HCT116 (cell line): Measurements from ENCODE around the gene ELOA. TPM values are rescaled to one million over a fixed set of nuclear protein-coding genes. Genes with fewer than 3 reads are reported as not detected.

ENCODE experiments used
- EZH2 ChIP-seq: fragments of 200-600 bp; sonication (generic); IDR thresholded peaks from 2 replicates; pipeline ENCODE4 v1.6.1; 2017; ENCODE audit warnings: antibody characterized with exemption, mixed run types
- POLR2A ChIP-seq: IDR thresholded peaks from 2 replicates; pipeline ENCODE4 v1.7.0; 2011; ENCODE audit warnings: borderline replicate concordance; ENCODE audit not compliant: insufficient read depth, insufficient read length; ENCODE audit errors: extremely low read depth
- POLR2AphosphoS5 ChIP-seq: IDR thresholded peaks from 2 replicates; pipeline ENCODE4 v1.6.1; 2011; ENCODE audit warnings: mild to moderate bottlenecking, low read depth, low read length, moderate library complexity
- REST ChIP-seq: IDR thresholded peaks from 2 replicates; pipeline ENCODE4 v1.6.1; 2012; ENCODE audit warnings: low read depth
- SIN3A ChIP-seq: IDR thresholded peaks from 2 replicates; pipeline ENCODE4 v1.6.1; 2012; ENCODE audit warnings: low read depth
- ZFX ChIP-seq: fragments of 450-650 bp; IDR thresholded peaks from 2 replicates; pipeline ENCODE4 v1.6.1; 2017
- total RNA-seq: library from RNA; stranded (reverse); gene quantifications from one replicate; pipeline ENCODE4 v1.2.1, GENCODE V29; 2021; ENCODE audit not compliant: unreplicated experiment
- TF ChIP-seq, protein P1 (sequence below), 3 experiments: fragments of 200-600 bp in 1 of 3; sonication (generic) in 1 of 3; IDR thresholded peaks in 2 of 3; conservative IDR thresholded peaks in 1 of 3; 2 replicates each; pipeline ENCODE4 v1.5.1; 2012 to 2017; ENCODE audit warnings: low read depth in 2 of 3, low read length in 2 of 3, antibody characterized with exemption in 1 of 3, borderline replicate concordance in 1 of 3, control low read depth in 1 of 3, mild to moderate bottlenecking in 1 of 3, mixed read lengths in 1 of 3, mixed run types in 1 of 3, moderate library complexity in 1 of 3; ENCODE audit not compliant: insufficient read depth in 1 of 3

The ELOA gene
- total RNA-seq, 1 experiment from 2014 or later = 39.3 TPM

DNA sequence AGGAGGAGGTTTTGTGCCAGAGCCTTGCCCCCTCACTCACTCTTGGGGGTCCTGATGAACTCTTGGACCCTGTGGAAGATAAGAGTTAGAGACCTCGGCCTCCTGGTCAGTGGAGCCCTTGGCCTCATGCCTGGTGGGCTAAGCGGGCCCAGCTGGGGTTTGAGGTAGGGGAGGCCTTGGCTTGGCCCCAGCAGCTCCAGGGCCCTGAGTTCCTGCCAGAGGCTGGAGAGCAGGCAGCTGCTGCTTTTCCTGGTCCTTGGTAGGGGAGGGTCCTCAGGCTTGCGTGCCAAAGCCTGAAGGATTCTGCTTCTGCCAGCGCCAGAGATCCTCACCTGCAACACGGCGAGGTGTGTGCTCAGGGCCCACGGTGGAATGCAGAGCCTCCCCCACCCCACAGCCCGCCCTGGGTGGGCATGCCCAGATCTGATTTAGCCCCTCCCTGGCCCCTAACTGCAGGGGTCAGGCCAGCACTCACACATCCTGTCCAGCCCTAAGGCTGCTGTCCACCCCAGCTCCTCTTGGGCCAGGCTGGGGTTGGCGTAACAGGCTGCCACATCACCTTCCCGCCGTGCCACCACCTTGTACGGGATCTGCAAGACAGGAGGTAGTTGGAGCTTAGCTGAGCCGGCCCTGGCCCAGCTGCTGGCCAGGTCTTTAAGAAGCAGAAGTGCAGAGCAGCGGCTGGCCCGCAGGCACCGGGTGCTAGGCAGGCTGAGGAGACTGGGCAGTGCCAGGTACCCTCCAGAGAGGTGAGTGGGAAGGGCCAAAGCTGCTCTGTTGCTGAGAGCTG lies 52.6 kb downstream of the ELOA start (continued):
- TF ChIP-seq, protein P1, sequence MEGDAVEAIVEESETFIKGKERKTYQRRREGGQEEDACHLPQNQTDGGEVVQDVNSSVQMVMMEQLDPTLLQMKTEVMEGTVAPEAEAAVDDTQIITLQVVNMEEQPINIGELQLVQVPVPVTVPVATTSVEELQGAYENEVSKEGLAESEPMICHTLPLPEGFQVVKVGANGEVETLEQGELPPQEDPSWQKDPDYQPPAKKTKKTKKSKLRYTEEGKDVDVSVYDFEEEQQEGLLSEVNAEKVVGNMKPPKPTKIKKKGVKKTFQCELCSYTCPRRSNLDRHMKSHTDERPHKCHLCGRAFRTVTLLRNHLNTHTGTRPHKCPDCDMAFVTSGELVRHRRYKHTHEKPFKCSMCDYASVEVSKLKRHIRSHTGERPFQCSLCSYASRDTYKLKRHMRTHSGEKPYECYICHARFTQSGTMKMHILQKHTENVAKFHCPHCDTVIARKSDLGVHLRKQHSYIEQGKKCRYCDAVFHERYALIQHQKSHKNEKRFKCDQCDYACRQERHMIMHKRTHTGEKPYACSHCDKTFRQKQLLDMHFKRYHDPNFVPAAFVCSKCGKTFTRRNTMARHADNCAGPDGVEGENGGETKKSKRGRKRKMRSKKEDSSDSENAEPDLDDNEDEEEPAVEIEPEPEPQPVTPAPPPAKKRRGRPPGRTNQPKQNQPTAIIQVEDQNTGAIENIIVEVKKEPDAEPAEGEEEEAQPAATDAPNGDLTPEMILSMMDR (IDR thresholded peaks at IDR 0.05 in 2 of 3, conservative IDR thresholded peaks at IDR 0.05 in 1 of 3; ENCODE audit: borderline replicate concordance in 1 of 3, insufficient read depth in 1 of 3, low read depth in 2 of 3, low read length in 2 of 3) = no peak
- no peak for TF ChIP-seq ZFX
- TF ChIP-seq POLR2AphosphoS5 = no peak; the same call in 1 of the 2 replicates
- TF ChIP-seq POLR2A = no peak
- TF ChIP-seq EZH2 = no peak
- no peak for TF ChIP-seq SIN3A
- no peak for TF ChIP-seq REST
